SK-N-SH (cell line): ENCODE measurements around the gene CAPN5. TPM values are rescaled to one million over a fixed set of nuclear protein-coding genes. Genes with fewer than 3 reads are reported as not detected.

ENCODE experiments used
- CTCF ChIA-PET: fragments of 300-600, 350-600 bp; formaldehyde crosslinking; extraction: SDS; loops from one replicate; lab custom pipeline; 2021; lab: Yijun Ruan, JAX
- POLR2A ChIA-PET: fragments of 350-600 bp; sonication (Branson Sonifier 250); formaldehyde crosslinking; extraction: SDS; loops from one replicate; lab custom pipeline; 2020; ENCODE audit warnings: antibody characterized with exemption, inconsistent platforms; lab: Yijun Ruan, JAX
- DNase-seq: peaks from one replicate; pipeline ENCODE4 v3.0.0; 2012
- H2AFZ ChIP-seq: fragments of 200-600 bp; sonication (generic); 2 replicates; pipeline ENCODE4 v1.8.1; 2016; ENCODE audit warnings: antibody characterized with exemption, mild to moderate bottlenecking, low read depth
- H3F3A ChIP-seq: fragments of 200-600 bp; sonication (generic); replicated peaks from 2 replicates; pipeline ENCODE3; 2016; ENCODE audit warnings: antibody characterized with exemption, mild to moderate bottlenecking; ENCODE audit not compliant: insufficient read depth
- H3K27ac ChIP-seq, 2 experiments: fragments of 200-500 bp in 1 of 2; fragments of 200-600 bp in 1 of 2; sonication (Bioruptor generic) in 1 of 2; sonication (generic), shearing (Covaris generic) in 1 of 2; 2 replicates each; pipeline versions ENCODE4 v1.5.1 to v1.6.1; 2014 to 2016; ENCODE audit warnings: low read depth in 2 of 2, inconsistent platforms in 1 of 2, low read length in 1 of 2, mild to moderate bottlenecking in 1 of 2, mixed read lengths in 1 of 2
- H3K27me3 ChIP-seq: fragments of 200-600 bp; sonication (generic), shearing (Covaris generic); 2 replicates; pipeline ENCODE4 v1.6.1; 2016; ENCODE audit warnings: mixed run types; ENCODE audit not compliant: insufficient read depth
- H3K36me3 ChIP-seq, 2 experiments: fragments of 200-500 bp in 1 of 2; fragments of 200-600 bp in 1 of 2; sonication (Bioruptor generic) in 1 of 2; sonication (generic) in 1 of 2; replicated peaks in 1 of 2; 2 replicates each; pipeline versions ENCODE3 to v1.5.1; 2014 to 2016; ENCODE audit warnings: low read length in 1 of 2, mild to moderate bottlenecking in 1 of 2; ENCODE audit not compliant: insufficient read depth in 2 of 2, control insufficient read depth in 1 of 2
- H3K4me1 ChIP-seq, 2 experiments: fragments of 200-500 bp in 1 of 2; fragments of 200-600 bp in 1 of 2; sonication (Bioruptor generic) in 1 of 2; sonication (generic), shearing (Covaris generic) in 1 of 2; 2 replicates each; pipeline versions ENCODE4 v1.5.1 to v1.6.1; 2014 to 2016; ENCODE audit warnings: low read depth in 1 of 2, low read length in 1 of 2, mixed run types in 1 of 2; ENCODE audit not compliant: insufficient read depth in 2 of 2, control insufficient read depth in 1 of 2
- H3K4me2 ChIP-seq: fragments of 200-600 bp; sonication (generic), shearing (Covaris generic); 2 replicates; pipeline ENCODE4 v1.6.1; 2017; ENCODE audit warnings: mixed run types
- H3K4me3 ChIP-seq, 2 experiments: fragments of 200-500 bp in 1 of 2; fragments of 200-600 bp in 1 of 2; sonication (Bioruptor generic) in 1 of 2; sonication (generic), shearing (Covaris generic) in 1 of 2; 2 replicates each; pipeline versions ENCODE4 v1.5.1 to v1.8.1; 2014 to 2016; ENCODE audit warnings: low read depth in 2 of 2, inconsistent platforms in 1 of 2, low read length in 1 of 2, mild to moderate bottlenecking in 1 of 2, mixed read lengths in 1 of 2, moderate library complexity in 1 of 2
- H3K79me2 ChIP-seq: fragments of 200-600 bp; sonication (generic); 2 replicates; pipeline ENCODE4 v1.8.1; 2017; ENCODE audit warnings: mild to moderate bottlenecking; ENCODE audit not compliant: insufficient read depth
- H3K9ac ChIP-seq: fragments of 200-600 bp; sonication (generic); 2 replicates; pipeline ENCODE4 v1.6.1; 2017; ENCODE audit warnings: mixed run types
- H3K9me2 ChIP-seq: fragments of 200-600 bp; sonication (generic); 2 replicates; pipeline ENCODE4 v1.6.1; 2017; ENCODE audit warnings: mixed run types
- H3K9me3 ChIP-seq: fragments of 200-600 bp; sonication (generic); 2 replicates; pipeline ENCODE4 v1.6.1; 2017; ENCODE audit warnings: mixed run types, mild to moderate bottlenecking, moderate library complexity
- H4K20me1 ChIP-seq: fragments of 200-600 bp; sonication (generic); 2 replicates; pipeline ENCODE4 v1.6.1; 2017; ENCODE audit warnings: mild to moderate bottlenecking, mixed run types; ENCODE audit not compliant: insufficient read depth
- CHD2 ChIP-seq: fragments of 150-350 bp; IDR thresholded peaks from 2 replicates; pipeline ENCODE4 v1.6.1; 2018; ENCODE audit warnings: low read length; ENCODE audit not compliant: partially characterized antibody
- ELF1 ChIP-seq: IDR thresholded peaks from 2 replicates; pipeline ENCODE4 v1.4.0; 2012
- EP300 ChIP-seq, 2 experiments: IDR thresholded peaks; 2 replicates each; pipeline versions ENCODE4 v1.4.0 to v1.6.1; 2012; ENCODE audit warnings: borderline replicate concordance in 1 of 2, low read depth in 1 of 2, low read length in 1 of 2
- EZH2phosphoT487 ChIP-seq: fragments of 200-600 bp; sonication (generic); IDR thresholded peaks from 2 replicates; pipeline ENCODE4 v1.6.1; 2017; ENCODE audit warnings: low read depth, mixed run types, mild to moderate bottlenecking, antibody characterized with exemption, moderate library complexity, borderline replicate concordance
- FOSL2 ChIP-seq: IDR thresholded peaks from 2 replicates; pipeline ENCODE4 v1.4.0; 2012; ENCODE audit warnings: low read depth, mild to moderate bottlenecking, moderate library complexity, borderline replicate concordance
- MEF2A ChIP-seq: IDR thresholded peaks from 2 replicates; pipeline ENCODE4 v1.4.0; 2012; ENCODE audit warnings: low read depth, borderline replicate concordance
- MXI1 ChIP-seq: IDR thresholded peaks from 2 replicates; pipeline ENCODE4 v1.6.1; 2012; ENCODE audit warnings: mild to moderate bottlenecking, low read depth, low read length, improper control_type of control experiment
- NFIC ChIP-seq: IDR thresholded peaks from 2 replicates; pipeline ENCODE4 v1.4.0; 2012; ENCODE audit warnings: borderline replicate concordance
- NRF1 ChIP-seq: IDR thresholded peaks from 2 replicates; pipeline ENCODE4 v1.6.1; 2012; ENCODE audit warnings: low read depth, mild to moderate bottlenecking, low read length
- POLR2AphosphoS5 ChIP-seq: IDR thresholded peaks from 2 replicates; pipeline ENCODE4 v1.6.1; 2012; ENCODE audit warnings: low read depth, low read length
- RCOR1 ChIP-seq: fragments of 150-350 bp; IDR thresholded peaks from 2 replicates; pipeline ENCODE4 v1.6.1; 2017; ENCODE audit warnings: antibody characterized with exemption, low read length
- SIN3A ChIP-seq: IDR thresholded peaks from 2 replicates; pipeline ENCODE4 v1.6.1; 2012; ENCODE audit warnings: low read depth, mild to moderate bottlenecking, low read length, moderate library complexity, borderline replicate concordance
- SMC3 ChIP-seq: IDR thresholded peaks from 2 replicates; pipeline ENCODE4 v1.6.1; 2012; ENCODE audit warnings: low read depth, low read length, improper control_type of control experiment
- TAF1 ChIP-seq: IDR thresholded peaks from 2 replicates; pipeline ENCODE4 v1.6.1; 2012; ENCODE audit warnings: low read depth, mild to moderate bottlenecking, low read length, moderate library complexity, borderline replicate concordance
- TEAD4 ChIP-seq: IDR thresholded peaks from 2 replicates; pipeline ENCODE4 v1.4.0; 2012; ENCODE audit warnings: mild to moderate bottlenecking, borderline replicate concordance; ENCODE audit not compliant: insufficient read depth
- YY1 ChIP-seq: IDR thresholded peaks from 2 replicates; pipeline ENCODE4 v1.4.0; 2012; ENCODE audit warnings: low read depth, mild to moderate bottlenecking
- WGBS: methylation state at CpG from one replicate; pipeline ENCODE4 v1.1.6; 2017; ENCODE audit warnings: low lambda C conversion rate; 5-methylcytosine and 5-hydroxymethylcytosine counted together
- polyA plus RNA-seq, 3 experiments: library from polyadenylated mRNA; depleted of rRNA; stranded (reverse); fragments of >200 nt; gene quantifications; 2 replicates each; pipeline ENCODE4 v1.2.3, GENCODE V29; 2012
- TF ChIP-seq, protein P1 (sequence below): IDR thresholded peaks from 2 replicates; pipeline ENCODE4 v1.6.1; 2012; ENCODE audit warnings: mild to moderate bottlenecking, low read depth, low read length, moderate library complexity
- TF ChIP-seq, protein P2 (sequence below): fragments of 150-350 bp; IDR thresholded peaks from 2 replicates; pipeline ENCODE4 v1.6.1; 2017; ENCODE audit warnings: antibody characterized with exemption, low read length, low read depth, borderline replicate concordance
- TF ChIP-seq, protein P3 (sequence below): IDR thresholded peaks from 2 replicates; pipeline ENCODE4 v1.4.0; 2012; ENCODE audit warnings: low read depth, borderline replicate concordance
- TF ChIP-seq, protein P4 (sequence below): IDR thresholded peaks from 2 replicates; pipeline ENCODE4; 2012

Gene CAPN5
- polyA plus RNA-seq, 1 of the 3 experiments (the other 2 are of a cell fraction): 33.1 TPM

DNA sequence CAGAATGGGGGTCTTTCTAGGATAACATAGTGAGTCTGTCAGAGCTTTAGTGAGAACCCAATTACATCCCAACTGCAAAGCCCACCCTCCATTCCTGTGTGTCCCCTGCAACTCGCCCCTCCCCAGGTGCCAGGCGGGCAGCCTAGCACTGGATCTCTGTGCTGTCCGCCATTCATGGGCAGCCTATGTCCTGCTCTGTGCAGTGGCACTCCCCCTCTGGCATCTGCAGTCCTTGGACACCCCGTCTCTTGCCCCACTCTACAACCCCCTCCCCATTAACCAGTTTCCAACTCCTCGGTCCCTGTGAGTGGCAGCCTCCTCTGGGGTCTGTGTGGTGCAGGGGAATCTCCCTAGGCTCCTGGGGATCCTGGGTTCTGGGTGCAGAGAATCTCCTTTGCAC is 98.3 kb downstream of the CAPN5 start:
- H3K4me1 ChIP-seq: no peaks in the 10 kb centered on the region
- no peaks in the 10 kb centered on the region for H3K27me3 ChIP-seq
- WGBS: 38% methylated on average over 3 of the region's 5 CpGs
- H3K79me2 ChIP-seq: no peaks in the 10 kb centered on the region
- no peak overlapping the region for H3K27ac ChIP-seq
- ChIA-PET CTCF (interaction anchor here (4.6 kb wide), 1 partner anchor 37 kb away, joined by 25 read pairs; the partner anchor contains the start of gene MYO7A), POLR2A (no interaction called here)
- no peaks in the 10 kb centered on the region for H3K9me2 ChIP-seq
- no peaks in the 10 kb centered on the region for H4K20me1 ChIP-seq
- no peak for TF ChIP-seq CHD2
- TF ChIP-seq, protein P1, sequence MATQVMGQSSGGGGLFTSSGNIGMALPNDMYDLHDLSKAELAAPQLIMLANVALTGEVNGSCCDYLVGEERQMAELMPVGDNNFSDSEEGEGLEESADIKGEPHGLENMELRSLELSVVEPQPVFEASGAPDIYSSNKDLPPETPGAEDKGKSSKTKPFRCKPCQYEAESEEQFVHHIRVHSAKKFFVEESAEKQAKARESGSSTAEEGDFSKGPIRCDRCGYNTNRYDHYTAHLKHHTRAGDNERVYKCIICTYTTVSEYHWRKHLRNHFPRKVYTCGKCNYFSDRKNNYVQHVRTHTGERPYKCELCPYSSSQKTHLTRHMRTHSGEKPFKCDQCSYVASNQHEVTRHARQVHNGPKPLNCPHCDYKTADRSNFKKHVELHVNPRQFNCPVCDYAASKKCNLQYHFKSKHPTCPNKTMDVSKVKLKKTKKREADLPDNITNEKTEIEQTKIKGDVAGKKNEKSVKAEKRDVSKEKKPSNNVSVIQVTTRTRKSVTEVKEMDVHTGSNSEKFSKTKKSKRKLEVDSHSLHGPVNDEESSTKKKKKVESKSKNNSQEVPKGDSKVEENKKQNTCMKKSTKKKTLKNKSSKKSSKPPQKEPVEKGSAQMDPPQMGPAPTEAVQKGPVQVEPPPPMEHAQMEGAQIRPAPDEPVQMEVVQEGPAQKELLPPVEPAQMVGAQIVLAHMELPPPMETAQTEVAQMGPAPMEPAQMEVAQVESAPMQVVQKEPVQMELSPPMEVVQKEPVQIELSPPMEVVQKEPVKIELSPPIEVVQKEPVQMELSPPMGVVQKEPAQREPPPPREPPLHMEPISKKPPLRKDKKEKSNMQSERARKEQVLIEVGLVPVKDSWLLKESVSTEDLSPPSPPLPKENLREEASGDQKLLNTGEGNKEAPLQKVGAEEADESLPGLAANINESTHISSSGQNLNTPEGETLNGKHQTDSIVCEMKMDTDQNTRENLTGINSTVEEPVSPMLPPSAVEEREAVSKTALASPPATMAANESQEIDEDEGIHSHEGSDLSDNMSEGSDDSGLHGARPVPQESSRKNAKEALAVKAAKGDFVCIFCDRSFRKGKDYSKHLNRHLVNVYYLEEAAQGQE: no peak
- TF ChIP-seq YY1: no peak
- TF ChIP-seq, protein P2, sequence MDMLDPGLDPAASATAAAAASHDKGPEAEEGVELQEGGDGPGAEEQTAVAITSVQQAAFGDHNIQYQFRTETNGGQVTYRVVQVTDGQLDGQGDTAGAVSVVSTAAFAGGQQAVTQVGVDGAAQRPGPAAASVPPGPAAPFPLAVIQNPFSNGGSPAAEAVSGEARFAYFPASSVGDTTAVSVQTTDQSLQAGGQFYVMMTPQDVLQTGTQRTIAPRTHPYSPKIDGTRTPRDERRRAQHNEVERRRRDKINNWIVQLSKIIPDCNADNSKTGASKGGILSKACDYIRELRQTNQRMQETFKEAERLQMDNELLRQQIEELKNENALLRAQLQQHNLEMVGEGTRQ: no peak
- TF ChIP-seq TEAD4: no peak
- no peak for TF ChIP-seq NFIC
- TF ChIP-seq ELF1: no peak
- no peak for TF ChIP-seq MEF2A
- TF ChIP-seq RCOR1: no peak
- no peak for TF ChIP-seq MXI1
- TF ChIP-seq EP300 (IDR thresholded peaks at IDR 0.05; ENCODE audit: borderline replicate concordance in 1 of 2, low read depth in 1 of 2, low read length in 1 of 2): no peak
- TF ChIP-seq, all 33 proteins: peak for 0
- DNase-seq: no peak
- no peak overlapping the region for H2AFZ ChIP-seq
- no peaks in the 10 kb centered on the region for H3K36me3 ChIP-seq
- no peak overlapping the region for H3K4me3 ChIP-seq
- no peak overlapping the region for H3K4me2 ChIP-seq
- H3K9ac ChIP-seq: no peak overlapping the region
- no peaks in the 10 kb centered on the region for H3F3A ChIP-seq
- H3K9me3 ChIP-seq: no peaks in the 10 kb centered on the region

DNA sequence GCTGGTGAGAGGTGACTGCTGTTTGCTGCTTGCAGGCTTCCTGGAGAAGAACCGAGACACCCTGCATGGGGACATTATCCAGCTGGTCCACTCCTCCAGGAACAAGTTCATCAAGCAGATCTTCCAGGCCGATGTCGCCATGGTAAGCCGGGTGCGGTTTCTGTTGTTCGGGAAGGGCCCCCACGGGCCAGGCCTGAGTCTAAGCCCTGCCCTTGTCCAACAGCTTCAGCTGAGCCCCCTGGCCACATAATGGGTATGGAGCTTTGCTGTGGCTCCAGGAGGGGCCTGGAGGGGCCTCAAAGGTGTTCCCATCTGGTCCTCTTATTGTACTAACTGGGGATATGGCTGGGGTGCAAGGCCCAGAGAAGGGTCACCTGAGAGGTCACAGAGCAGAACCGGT is 99.2 kb downstream of the CAPN5 start:
- H3K9me2 ChIP-seq: no peaks in the 10 kb centered on the region
- no peak for DNase-seq
- POLR2A ChIA-PET: no interaction called here
- H3K4me3 ChIP-seq: no peak overlapping the region
- no peak overlapping the region for H3K27ac ChIP-seq
- WGBS: 75% methylated on average over 8 of the region's 8 CpGs
- H4K20me1 ChIP-seq: no peaks in the 10 kb centered on the region
- H3K79me2 ChIP-seq: no peaks in the 10 kb centered on the region
- TF ChIP-seq EZH2phosphoT487 (no peak), MXI1 (no peak), POLR2AphosphoS5 (no peak), TEAD4 (no peak), SIN3A (no peak), NRF1 (no peak), EP300 (IDR thresholded peaks at IDR 0.05; ENCODE audit: borderline replicate concordance in 1 of 2, low read depth in 1 of 2, low read length in 1 of 2) (no peak), FOSL2 (no peak), YY1 (no peak), SMC3 (no peak), TAF1 (no peak), NFIC (no peak)
- TF ChIP-seq, protein P3, sequence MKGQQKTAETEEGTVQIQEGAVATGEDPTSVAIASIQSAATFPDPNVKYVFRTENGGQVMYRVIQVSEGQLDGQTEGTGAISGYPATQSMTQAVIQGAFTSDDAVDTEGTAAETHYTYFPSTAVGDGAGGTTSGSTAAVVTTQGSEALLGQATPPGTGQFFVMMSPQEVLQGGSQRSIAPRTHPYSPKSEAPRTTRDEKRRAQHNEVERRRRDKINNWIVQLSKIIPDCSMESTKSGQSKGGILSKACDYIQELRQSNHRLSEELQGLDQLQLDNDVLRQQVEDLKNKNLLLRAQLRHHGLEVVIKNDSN: no peak
- TF ChIP-seq, protein P4, sequence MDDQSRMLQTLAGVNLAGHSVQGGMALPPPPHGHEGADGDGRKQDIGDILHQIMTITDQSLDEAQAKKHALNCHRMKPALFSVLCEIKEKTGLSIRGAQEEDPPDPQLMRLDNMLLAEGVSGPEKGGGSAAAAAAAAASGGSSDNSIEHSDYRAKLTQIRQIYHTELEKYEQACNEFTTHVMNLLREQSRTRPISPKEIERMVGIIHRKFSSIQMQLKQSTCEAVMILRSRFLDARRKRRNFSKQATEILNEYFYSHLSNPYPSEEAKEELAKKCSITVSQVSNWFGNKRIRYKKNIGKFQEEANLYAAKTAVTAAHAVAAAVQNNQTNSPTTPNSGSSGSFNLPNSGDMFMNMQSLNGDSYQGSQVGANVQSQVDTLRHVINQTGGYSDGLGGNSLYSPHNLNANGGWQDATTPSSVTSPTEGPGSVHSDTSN: no peak
- TF ChIP-seq, protein P2: no peak
- TF ChIP-seq, all 33 proteins: peak for 0
- CTCF ChIA-PET: interaction anchor here (1.3 to 4.6 kb wide), 3 partner anchors 21 to 119 kb away, joined by 5 to 25 read pairs (median 16); partner anchors contain the start of gene MYO7A
- Histone ChIP-seq H3K27me3 (no peaks in the 10 kb centered on the region), H3F3A (no peaks in the 10 kb centered on the region), H3K4me2 (no peak overlapping the region), H3K9me3 (no peaks in the 10 kb centered on the region), H3K36me3 (no peaks in the 10 kb centered on the region), H3K4me1 (no peaks in the 10 kb centered on the region), H3K9ac (no peak overlapping the region), H2AFZ (no peak overlapping the region)
